RWPE2 (cell line): ENCODE results near the gene SLC39A9.

Experiments
- ATAC-seq: fragments of 200-7000 bp; cut with Tn5 transposase; 3 replicates; pipeline ENCODE4 v1.9.1; 2021; ENCODE audit warnings: low read depth
- DNase-seq: peaks from one replicate; pipeline ENCODE4 v3.0.0-alpha.2; 2020; ENCODE audit warnings: low spot score
- H3K27ac ChIP-seq: fragments of 450-650 bp; 2 replicates; pipeline ENCODE4 v1.5.1; 2017; ENCODE audit warnings: mild to moderate bottlenecking; ENCODE audit not compliant: poor library complexity, severe bottlenecking
- H3K27me3 ChIP-seq: fragments of 250-450 bp; sonication (Bioruptor Pico); 2 replicates; pipeline ENCODE4 v1.5.1; 2021; ENCODE audit warnings: mild to moderate bottlenecking, moderate library complexity; ENCODE audit not compliant: insufficient read depth, poor library complexity, severe bottlenecking
- H3K36me3 ChIP-seq: fragments of 250-450 bp; sonication (Bioruptor Pico); 2 replicates; pipeline ENCODE4 v1.5.1; 2020; ENCODE audit warnings: low read depth, mild to moderate bottlenecking, moderate library complexity
- H3K4me1 ChIP-seq: fragments of 250-450 bp; sonication (Bioruptor Pico); 2 replicates; pipeline ENCODE4 v1.5.1; 2021; ENCODE audit warnings: mild to moderate bottlenecking, moderate library complexity; ENCODE audit not compliant: insufficient read depth, poor library complexity, severe bottlenecking
- H3K4me3 ChIP-seq: fragments of 250-450 bp; sonication (Bioruptor Pico); 2 replicates; pipeline ENCODE4 v1.5.1; 2021; ENCODE audit warnings: mild to moderate bottlenecking, moderate library complexity; ENCODE audit not compliant: severe bottlenecking
- H3K9me3 ChIP-seq: fragments of 250-450 bp; sonication (Bioruptor Pico); 2 replicates; pipeline ENCODE4 v1.5.1; 2021; ENCODE audit warnings: mild to moderate bottlenecking, moderate library complexity; ENCODE audit not compliant: severe bottlenecking
- CTCF ChIP-seq: fragments of 450-650 bp; IDR thresholded peaks from one replicate; pipeline ENCODE4 v1.5.1; 2017; ENCODE audit warnings: mild to moderate bottlenecking, moderate library complexity; ENCODE audit not compliant: poor library complexity, severe bottlenecking

SLC39A9 gene

GRCh38 chr14:69489495-69489894 lies 91.0 kb downstream of the SLC39A9 start:
- Histone ChIP-seq H3K4me1 (no peaks in the 10 kb centered on the region), H3K9me3 (no peaks in the 10 kb centered on the region), H3K27me3 (peaks cover 22% of the 10 kb centered on the region), H3K36me3 (no peaks in the 10 kb centered on the region), H3K4me3 (no peak overlapping the region), H3K27ac (no peak overlapping the region)
- no peak for DNase-seq
- ATAC-seq, result no peak
- TF ChIP-seq CTCF, result no peak

GRCh38 chr14:69490219-69490918 lies 91.9 kb downstream of the SLC39A9 start:
- Histone ChIP-seq H3K4me3 (no peak overlapping the region), H3K27me3 (peaks cover 14% of the 10 kb centered on the region), H3K4me1 (no peaks in the 10 kb centered on the region), H3K9me3 (no peaks in the 10 kb centered on the region), H3K36me3 (no peaks in the 10 kb centered on the region), H3K27ac (no peak overlapping the region)
- no peak for TF ChIP-seq CTCF
- no peak for ATAC-seq
- DNase-seq, result no peak

DNA sequence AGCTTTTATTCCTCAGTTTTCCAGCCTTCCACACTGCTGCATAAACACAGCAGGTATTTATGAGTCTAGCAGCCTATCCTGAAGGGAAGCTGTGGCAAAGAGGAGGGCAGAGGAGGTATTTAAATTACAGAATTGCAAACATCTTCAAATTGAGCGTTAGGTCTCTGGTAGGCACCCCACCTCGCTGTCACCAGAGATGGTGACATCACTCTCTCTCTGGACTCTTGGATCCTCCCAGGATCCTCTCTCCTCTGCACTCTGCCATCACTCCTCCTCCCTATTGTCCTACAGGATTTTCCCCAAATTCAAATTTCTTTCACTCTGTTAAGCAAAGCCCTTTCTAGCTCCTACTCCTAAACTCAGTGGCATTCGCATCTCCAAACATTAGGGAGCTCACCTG lies 92.7 kb downstream of the SLC39A9 start:
- ATAC-seq (no peak), DNase-seq (no peak)
- Histone ChIP-seq H3K27ac (no peak overlapping the region), H3K27me3 (peaks cover 5% of the 10 kb centered on the region), H3K4me1 (no peaks in the 10 kb centered on the region), H3K36me3 (no peaks in the 10 kb centered on the region), H3K4me3 (no peak overlapping the region), H3K9me3 (no peaks in the 10 kb centered on the region)
- TF ChIP-seq CTCF, result no peak

DNA sequence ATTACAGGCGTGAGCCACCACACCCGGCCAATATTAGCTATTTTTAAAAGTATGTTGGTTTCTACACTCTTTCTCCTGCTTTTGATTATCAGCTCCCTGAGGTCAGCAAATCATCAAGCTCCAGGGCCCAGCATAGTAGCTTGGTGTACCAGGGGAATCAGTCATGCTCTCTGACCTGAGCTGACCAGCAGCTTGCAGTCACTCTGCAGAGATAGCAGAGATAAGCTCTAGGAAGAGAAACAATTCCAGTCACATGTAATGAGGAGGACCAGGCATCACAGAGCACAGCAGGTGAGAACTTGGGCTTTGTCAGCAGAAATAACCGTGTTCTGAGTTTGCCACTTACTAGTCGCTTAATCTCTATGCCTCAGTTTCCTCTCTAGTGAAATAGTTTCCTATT lies 94.5 kb downstream of the SLC39A9 start:
- no peak for TF ChIP-seq CTCF
- no peaks in the 10 kb centered on the region for H3K27me3 ChIP-seq
- no peak for ATAC-seq

DNA sequence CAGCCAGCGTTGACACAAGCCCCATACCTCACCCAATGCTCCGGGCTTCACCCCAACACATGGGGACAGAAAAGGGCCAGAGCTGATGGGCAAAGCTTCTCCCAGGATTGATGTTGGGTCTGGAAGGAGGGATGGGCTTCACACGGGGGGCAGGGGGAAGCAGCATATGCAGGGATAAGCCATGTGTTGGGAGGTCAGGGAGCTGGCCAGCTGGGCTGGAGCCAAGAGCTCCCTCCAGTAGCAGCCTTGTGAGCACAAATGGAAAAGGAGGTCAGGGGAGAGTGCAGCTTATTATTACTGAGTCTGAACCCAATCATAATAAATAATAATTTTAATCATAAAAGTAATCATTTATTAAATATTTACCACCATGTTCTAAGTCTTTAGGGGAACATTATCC lies 95.3 kb downstream of the SLC39A9 start:
- no peaks in the 10 kb centered on the region for H3K9me3 ChIP-seq
- no peaks in the 10 kb centered on the region for H3K27me3 ChIP-seq
- H3K4me1 ChIP-seq, result no peaks in the 10 kb centered on the region
- no peaks in the 10 kb centered on the region for H3K36me3 ChIP-seq
- ATAC-seq (no peak), DNase-seq (no peak)
- H3K4me3 ChIP-seq, result no peak overlapping the region
- no peak overlapping the region for H3K27ac ChIP-seq
- TF ChIP-seq CTCF, result no peak

More for the DNA sequence above, 94.5 kb downstream of the SLC39A9 start:
- Histone ChIP-seq H3K9me3 (no peaks in the 10 kb centered on the region), H3K4me3 (no peak overlapping the region), H3K36me3 (no peaks in the 10 kb centered on the region), H3K27ac (no peak overlapping the region), H3K4me1 (no peaks in the 10 kb centered on the region)
- DNase-seq, result no peak
